Nephron progenitor cell (in vitro differentiated cells): Measurements from ENCODE around the gene SP140L.
"Not testable (repeated sequence)": the region's sequence is repeated elsewhere in the genome, so short reads cannot be mapped to it uniquely, and the experiment has no call there.

ENCODE experiments used
- DNase-seq: peaks from one replicate; pipeline ENCODE4 v3.0.0; 2021
- H3K27ac Mint-ChIP-seq: 2 replicates; pipeline ENCODE4 v1.8.0; 2021; ENCODE audit warnings: mild to moderate bottlenecking, moderate library complexity, mixed read lengths
- H3K27me3 Mint-ChIP-seq: 2 replicates; pipeline ENCODE4 v1.8.0; 2021; ENCODE audit warnings: mild to moderate bottlenecking, low read depth, mixed read lengths; ENCODE audit not compliant: poor library complexity
- H3K36me3 Mint-ChIP-seq: 2 replicates; pipeline ENCODE4 v1.8.0; 2021; ENCODE audit warnings: low read depth, mixed read lengths
- H3K4me1 Mint-ChIP-seq: 2 replicates; pipeline ENCODE4 v1.8.0; 2021; ENCODE audit warnings: mixed read lengths
- H3K4me3 Mint-ChIP-seq: 2 replicates; pipeline ENCODE4 v1.8.0; 2021; ENCODE audit warnings: mild to moderate bottlenecking, moderate library complexity, mixed read lengths
- H3K9me3 Mint-ChIP-seq: 2 replicates; pipeline ENCODE4 v1.8.0; 2021; ENCODE audit warnings: mild to moderate bottlenecking, moderate library complexity, mixed read lengths
- CTCF ChIP-seq: fragments of 200-600 bp; sonication (generic); IDR thresholded peaks from 2 replicates; pipeline ENCODE4 v1.5.0; 2021; ENCODE audit warnings: antibody characterized with exemption

Gene SP140L

GRCh38 chr2:230326453-230327417 lies at the start of gene SP140L:
Gene SP140L (plus strand): TSS chr2:230327193. CDS start chr2:230327270, 77 bp downstream.
- Mint-ChIP-seq H3K27me3 (peaks cover 5% of the 10 kb centered on the region), H3K9me3 (peaks cover 20% of the 10 kb centered on the region), H3K4me3 (no peak within 1 kb of the TSS), H3K36me3 (no peaks in the 10 kb centered on the region), H3K4me1 (peaks cover 8% of the 10 kb centered on the region), H3K27ac (no peak within 1 kb of the TSS)
- no peak for DNase-seq
- no peak for TF ChIP-seq CTCF

- DNase-seq = no peak
- no peak for TF ChIP-seq CTCF
- no peaks in the 10 kb centered on the region for H3K36me3 Mint-ChIP-seq
- no peak overlapping the region for H3K4me3 Mint-ChIP-seq
- H3K9me3 Mint-ChIP-seq = peaks cover 18% of the 10 kb centered on the region
- no peak overlapping the region for H3K27ac Mint-ChIP-seq
- peaks cover 6% of the 10 kb centered on the region for H3K27me3 Mint-ChIP-seq
- no peaks in the 10 kb centered on the region for H3K4me1 Mint-ChIP-seq
Measured at GRCh38 chr2:230282936-230283335, 44.1 kb upstream of the SP140L start.

GRCh38 chr2:230286048-230286447 lies 40.9 kb upstream of the SP140L start:
- no peak for DNase-seq
- H3K9me3 Mint-ChIP-seq = no peaks in the 10 kb centered on the region
- H3K27me3 Mint-ChIP-seq = peaks cover 7% of the 10 kb centered on the region
- H3K4me3 Mint-ChIP-seq = no peak overlapping the region
- no peaks in the 10 kb centered on the region for H3K4me1 Mint-ChIP-seq
- no peaks in the 10 kb centered on the region for H3K36me3 Mint-ChIP-seq
- no peak overlapping the region for H3K27ac Mint-ChIP-seq
- TF ChIP-seq CTCF = no peak

GRCh38 chr2:230289311-230289710 lies 37.7 kb upstream of the SP140L start:
- not testable (repeated sequence) for H3K27me3 Mint-ChIP-seq, H3K36me3 Mint-ChIP-seq, H3K4me1 Mint-ChIP-seq, H3K9me3 Mint-ChIP-seq, H3K27ac Mint-ChIP-seq, H3K4me3 Mint-ChIP-seq
- DNase-seq = peak; percentile 28

- Mint-ChIP-seq H3K36me3 (no peaks in the 10 kb centered on the region), H3K27ac (no peak overlapping the region), H3K4me3 (no peak overlapping the region), H3K4me1 (no peaks in the 10 kb centered on the region), H3K27me3 (peaks cover 3% of the 10 kb centered on the region), H3K9me3 (peaks cover 4% of the 10 kb centered on the region)
- TF ChIP-seq CTCF = no peak
- DNase-seq = no peak
Measured at GRCh38 chr2:230295192-230295591, 31.8 kb upstream of the SP140L start.

GRCh38 chr2:230296917-230297316 lies 30.1 kb upstream of the SP140L start:
- Mint-ChIP-seq H3K27ac (no peak overlapping the region), H3K9me3 (peaks cover 15% of the 10 kb centered on the region), H3K4me1 (no peaks in the 10 kb centered on the region), H3K27me3 (peaks cover 7% of the 10 kb centered on the region), H3K36me3 (no peaks in the 10 kb centered on the region), H3K4me3 (no peak overlapping the region)
- no peak for TF ChIP-seq CTCF
- DNase-seq = no peak
